GM19372 (cell line): ENCODE results near the gene IL23R.
A peak's percentile ranks its signal among the peaks of the same experiment; 100 is the strongest.
"Not testable (repeated sequence)": the region's sequence is repeated elsewhere in the genome, so short reads cannot be mapped to it uniquely, and the experiment has no call there.

Experiments used
- ATAC-seq: cut with Tn5 transposase; IDR thresholded peaks from one replicate; pipeline ENCODE4 v1.9.1; 2021; ENCODE audit warnings: mild to moderate bottlenecking, low read depth, moderate library complexity; ENCODE audit not compliant: unreplicated experiment

Gene IL23R

GRCh38 chr1:67191668-67192520 is 25.6 kb downstream of the IL23R start:
- no peak for ATAC-seq

- no peak for ATAC-seq
Observed at GRCh38 chr1:67192902-67193301, 26.6 kb downstream of the IL23R start.

GRCh38 chr1:67193704-67194103 is 27.4 kb downstream of the IL23R start:
- no peak for ATAC-seq

DNA sequence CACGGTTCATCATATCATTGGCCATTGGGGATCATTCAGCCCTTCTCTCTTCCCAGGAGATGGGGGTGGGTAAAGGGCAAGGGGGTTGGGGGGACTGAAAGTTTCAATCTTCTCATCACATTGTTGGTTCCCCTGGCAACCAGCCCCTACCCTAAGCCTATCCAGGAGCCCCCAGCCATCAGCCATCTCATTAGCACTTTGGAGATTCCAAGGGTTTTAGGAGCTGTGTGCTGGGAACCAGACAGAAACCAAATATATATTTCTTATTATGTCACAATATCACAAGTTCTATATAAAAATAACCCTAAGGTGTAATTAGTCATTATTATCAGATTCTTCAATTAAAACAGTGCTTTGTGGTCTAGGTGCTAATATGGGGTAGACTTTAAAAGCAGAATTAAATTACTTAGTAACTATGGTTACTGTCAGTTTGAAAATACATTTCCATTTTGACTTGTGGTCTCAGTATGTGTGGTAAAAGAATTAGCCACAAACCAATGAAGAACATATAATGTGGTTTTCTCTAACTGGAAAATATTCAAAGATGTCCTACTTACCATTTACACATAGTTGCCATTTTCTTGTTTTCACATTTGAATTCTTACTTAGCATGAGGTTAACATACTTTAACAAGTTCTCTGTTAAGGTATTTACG is 28.1 kb downstream of the IL23R start:
- peak; percentile 75 for ATAC-seq

DNA sequence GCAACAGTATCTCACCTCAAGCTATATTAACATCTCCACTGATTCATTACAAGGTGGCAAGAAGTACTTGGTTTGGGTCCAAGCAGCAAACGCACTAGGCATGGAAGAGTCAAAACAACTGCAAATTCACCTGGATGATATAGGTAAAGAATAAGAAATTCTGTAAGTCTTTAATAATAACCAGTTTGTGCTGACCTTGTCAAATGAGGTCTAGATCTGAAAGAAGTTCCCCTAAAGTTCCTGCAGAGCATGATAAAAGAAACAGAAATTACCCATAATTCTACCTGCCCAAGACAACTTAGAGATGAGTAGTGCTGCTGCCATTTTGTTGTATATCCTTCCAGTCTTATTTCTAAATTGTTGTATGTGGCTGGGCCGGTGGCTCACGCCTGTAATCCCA is 34.5 kb downstream of the IL23R start:
- ATAC-seq: no peak

DNA sequence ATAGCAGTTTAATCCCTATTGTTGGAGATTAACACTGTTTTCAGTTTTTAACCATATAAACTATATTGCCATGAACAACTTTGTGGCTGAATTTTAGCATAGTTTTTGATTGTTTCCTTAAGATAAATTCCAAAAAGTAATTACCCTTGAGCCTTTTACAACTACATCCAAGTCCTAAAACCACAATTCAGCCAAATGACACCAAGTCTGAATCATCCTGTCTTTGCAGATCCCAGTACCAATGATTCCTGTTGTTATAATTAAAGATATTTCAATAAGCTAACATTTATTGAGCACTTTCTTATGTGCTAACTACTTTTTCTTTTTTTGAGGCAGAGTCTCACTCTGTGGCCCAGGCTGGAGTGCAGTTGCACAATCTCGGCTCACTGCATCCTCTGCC is 35.6 kb downstream of the IL23R start:
- ATAC-seq: no peak

- no peak for ATAC-seq
Observed at GRCh38 chr1:67204298-67204980, 38.2 kb downstream of the IL23R start.

DNA sequence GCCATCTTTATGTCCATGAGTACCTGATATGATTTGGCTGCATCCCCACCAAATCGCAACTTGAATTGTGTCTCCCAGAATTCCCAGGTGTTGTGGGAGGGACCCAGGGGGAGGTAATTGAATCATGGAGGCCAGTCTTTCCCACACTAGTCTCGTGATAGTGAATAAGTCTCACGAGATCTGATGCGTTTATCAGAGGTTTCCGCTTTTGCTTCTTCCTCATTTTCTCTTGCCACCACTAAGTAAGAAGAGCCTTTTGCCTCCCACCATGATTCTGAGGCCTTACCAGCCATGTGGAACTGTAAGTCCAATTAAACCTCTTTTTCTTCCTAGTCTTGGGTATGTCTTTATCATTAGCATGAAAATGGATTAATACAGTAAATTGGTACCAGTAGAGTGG is 41.1 kb downstream of the IL23R start:
- ATAC-seq: not testable (repeated sequence)

GRCh38 chr1:67208217-67208616 is 42.0 kb downstream of the IL23R start:
- no peak for ATAC-seq

DNA sequence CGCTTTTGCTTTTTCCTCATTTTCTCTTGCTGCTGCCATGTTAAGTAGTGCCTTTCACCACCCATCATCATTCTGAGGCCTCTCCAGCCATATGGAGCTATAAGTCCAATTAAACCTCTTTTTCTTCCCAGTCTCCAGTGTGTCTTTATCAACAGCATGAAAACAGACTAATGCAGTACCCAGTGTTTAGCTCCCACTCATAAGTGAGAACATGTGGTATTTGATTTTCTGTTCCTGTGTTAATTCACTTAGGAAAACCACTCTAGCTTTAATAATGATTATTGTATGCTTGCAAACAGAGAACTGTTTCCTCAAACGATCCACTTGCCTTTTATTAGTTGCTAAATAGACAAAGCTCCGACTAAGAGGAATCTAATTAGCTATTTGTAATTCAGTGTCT is 43.3 kb downstream of the IL23R start:
- ATAC-seq: no peak

- no peak for ATAC-seq
Observed at GRCh38 chr1:67211589-67212563, 45.6 kb downstream of the IL23R start.

DNA sequence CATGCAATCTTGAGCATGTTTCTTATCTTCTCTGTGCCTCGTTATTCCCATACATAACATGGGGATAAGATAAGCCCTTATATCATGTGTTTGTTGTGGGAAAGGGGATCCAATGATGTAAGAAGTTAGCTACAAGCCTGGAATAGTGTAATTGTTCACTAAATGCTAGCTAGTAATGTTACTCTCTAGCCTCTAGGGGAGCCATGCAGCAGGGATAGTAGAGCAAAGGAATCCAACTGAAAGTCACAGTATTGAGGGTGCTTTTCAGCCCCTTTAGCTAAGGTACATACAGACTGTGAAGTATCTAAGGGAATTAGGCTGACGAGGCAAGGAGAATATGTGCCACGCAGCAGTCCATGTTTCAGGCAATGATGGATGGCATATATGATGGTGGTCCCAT is 46.9 kb downstream of the IL23R start:
- no peak for ATAC-seq

DNA sequence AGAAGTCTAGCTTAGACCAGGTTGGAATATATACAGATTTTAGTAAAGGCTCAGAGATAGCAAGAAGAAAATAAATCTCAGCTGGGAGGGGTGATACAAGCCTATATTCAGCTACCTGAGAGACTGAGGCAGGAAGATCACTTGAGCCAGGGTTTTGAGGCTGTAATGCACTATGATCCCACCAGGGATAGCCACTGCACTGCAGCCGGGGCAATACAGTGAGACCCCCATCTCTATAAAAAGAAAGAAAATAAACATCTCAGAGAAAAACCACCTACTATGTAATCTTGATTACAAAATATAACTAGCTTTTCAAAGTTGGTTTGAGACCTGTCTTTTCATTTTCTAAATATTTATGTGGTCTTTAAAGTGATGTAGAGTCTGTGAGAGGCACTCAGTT is 47.7 kb downstream of the IL23R start:
- peak; percentile 4 for ATAC-seq

- ATAC-seq: peak; percentile 64
Observed at GRCh38 chr1:67214420-67215174, 48.3 kb downstream of the IL23R start.

DNA sequence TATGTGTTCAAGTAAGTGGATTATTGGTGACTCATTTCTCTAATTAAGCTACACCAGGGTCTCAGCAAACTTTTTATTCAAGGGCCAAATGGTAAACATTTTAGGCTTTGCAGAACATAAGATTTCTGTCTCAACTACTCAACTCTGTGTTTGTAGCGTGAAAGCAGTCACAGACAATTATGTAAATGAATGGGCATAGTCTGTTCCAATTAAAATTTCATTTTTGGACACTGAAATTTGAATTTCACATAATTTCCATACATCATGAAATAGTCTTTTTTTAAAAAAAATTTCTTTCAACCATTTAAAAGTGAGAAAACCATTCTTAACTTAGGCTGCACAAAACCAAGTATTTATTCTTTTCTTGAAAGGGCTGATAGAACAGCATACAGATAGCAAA is 50.1 kb downstream of the IL23R start:
- ATAC-seq: no peak

GRCh38 chr1:67217417-67217816 is 51.2 kb downstream of the IL23R start:
- no peak for ATAC-seq

DNA sequence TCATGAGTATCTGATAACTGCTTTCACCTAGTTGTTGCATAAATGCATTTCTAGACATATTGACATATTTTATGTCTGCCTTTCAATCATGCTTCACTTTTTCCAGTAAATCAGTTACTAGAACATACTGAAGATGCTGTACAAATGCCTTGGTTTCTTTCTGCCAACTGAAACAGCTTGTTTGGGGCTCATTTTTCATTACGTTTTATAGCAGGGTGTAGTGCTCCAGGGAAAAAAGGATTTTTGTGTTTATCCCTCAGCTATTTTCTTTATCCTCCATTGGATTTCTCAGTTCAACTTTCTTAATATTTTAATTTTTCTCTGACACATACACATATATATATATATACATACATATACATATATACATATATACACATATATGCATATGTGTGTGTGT is 51.7 kb downstream of the IL23R start:
- no peak for ATAC-seq

GRCh38 chr1:67224856-67225255 is 58.6 kb downstream of the IL23R start:
- no peak for ATAC-seq

DNA sequence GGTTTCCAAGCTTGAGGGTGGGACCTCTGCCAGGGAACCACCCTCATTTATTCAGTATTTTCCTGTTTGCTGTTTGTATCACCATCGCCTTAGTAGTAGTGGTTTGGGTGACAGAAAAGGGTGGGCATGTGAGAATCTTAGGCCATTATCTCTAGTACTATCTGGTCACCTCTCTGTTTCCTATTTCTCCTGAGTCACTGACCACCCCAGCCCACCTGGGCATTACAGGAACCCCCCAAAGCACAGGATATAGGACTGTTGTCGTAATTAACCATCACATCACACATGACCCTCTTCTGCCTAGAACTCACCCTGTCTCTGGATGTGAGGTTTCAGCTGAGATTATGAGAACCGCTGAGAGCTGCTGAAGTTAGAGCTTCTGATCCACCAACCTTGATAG is 60.4 kb downstream of the IL23R start:
- ATAC-seq: no peak

GRCh38 chr1:67227196-67227595 is 60.9 kb downstream of the IL23R start:
- no peak for ATAC-seq
